PFSK-1 (cell line): ENCODE measurements around the gene SGPL1.
A peak's percentile ranks its signal among the peaks of the same experiment; 100 is the strongest.

Source experiments
- FOXP2 ChIP-seq: optimal IDR thresholded peaks from 2 replicates; pipeline ENCODE3; 2011; ENCODE audit warnings: borderline replicate concordance, control low read depth, inconsistent platforms; ENCODE audit not compliant: insufficient read depth; ENCODE audit errors: extremely low read length, extremely low read depth
- POLR2AphosphoS5 ChIP-seq: IDR thresholded peaks from 2 replicates; pipeline ENCODE4 v1.6.1; 2012; ENCODE audit warnings: low read depth, mild to moderate bottlenecking, control low read depth, low read length, moderate library complexity
- SIN3A ChIP-seq: IDR thresholded peaks from 2 replicates; pipeline ENCODE4 v1.6.1; 2012; ENCODE audit warnings: mild to moderate bottlenecking, low read length, moderate library complexity, borderline replicate concordance; ENCODE audit not compliant: insufficient read depth
- TAF1 ChIP-seq: IDR thresholded peaks from 2 replicates; pipeline ENCODE4 v1.6.1; 2012; ENCODE audit warnings: low read length, control low read depth, borderline replicate concordance; ENCODE audit not compliant: insufficient read depth
- TF ChIP-seq, protein P1 (sequence below), 2 experiments: IDR thresholded peaks; 2 replicates each; pipeline versions ENCODE4 v1.6.1 to v1.8.0; 2011 to 2012; ENCODE audit warnings: low read depth in 2 of 2, low read length in 2 of 2, control low read depth in 1 of 2, inconsistent platforms in 1 of 2, mild to moderate bottlenecking in 1 of 2, moderate library complexity in 1 of 2; ENCODE audit not compliant: insufficient read depth in 1 of 2

SGPL1 gene

DNA sequence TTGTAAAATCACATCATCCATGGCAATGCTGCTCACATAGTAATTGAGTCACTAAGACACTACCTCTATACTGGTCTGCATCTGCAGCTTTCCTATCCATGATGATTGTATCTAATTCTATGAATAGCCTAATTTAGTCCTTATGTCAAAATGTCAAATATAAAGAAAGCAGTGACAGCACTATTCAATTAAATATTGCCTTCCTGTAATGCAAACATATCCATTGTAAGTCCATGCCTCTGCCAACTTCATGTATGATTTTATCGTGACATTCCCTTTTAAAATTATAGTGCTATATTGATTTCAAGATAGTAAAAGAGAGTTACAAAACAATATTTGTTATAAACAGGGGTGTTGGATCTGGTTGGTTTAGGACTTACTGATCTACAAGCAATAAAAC is 4.8 kb upstream of the SGPL1 start:
- TF ChIP-seq POLR2AphosphoS5 (no peak), FOXP2 (no peak), SIN3A (no peak)

DNA sequence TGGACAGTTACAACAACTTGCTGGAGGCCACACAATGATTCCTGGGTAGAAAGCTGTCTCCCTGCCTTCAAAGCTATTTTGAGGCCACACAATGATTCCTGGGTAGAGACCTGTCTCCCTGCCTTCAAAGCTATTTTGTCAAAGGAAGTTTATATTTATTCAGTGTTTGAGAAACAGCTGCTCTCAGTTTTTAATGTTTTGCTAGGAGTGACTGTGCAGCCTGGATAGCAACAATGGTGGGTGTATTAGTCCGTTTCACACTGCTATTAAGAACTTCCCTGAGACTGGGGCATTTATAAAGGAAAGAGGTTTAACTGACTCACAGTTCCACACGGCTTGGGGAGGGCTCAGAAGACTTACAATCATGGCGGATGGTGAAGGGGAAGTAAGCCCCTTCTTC is 3.9 kb upstream of the SGPL1 start:
- TF ChIP-seq, protein P1, sequence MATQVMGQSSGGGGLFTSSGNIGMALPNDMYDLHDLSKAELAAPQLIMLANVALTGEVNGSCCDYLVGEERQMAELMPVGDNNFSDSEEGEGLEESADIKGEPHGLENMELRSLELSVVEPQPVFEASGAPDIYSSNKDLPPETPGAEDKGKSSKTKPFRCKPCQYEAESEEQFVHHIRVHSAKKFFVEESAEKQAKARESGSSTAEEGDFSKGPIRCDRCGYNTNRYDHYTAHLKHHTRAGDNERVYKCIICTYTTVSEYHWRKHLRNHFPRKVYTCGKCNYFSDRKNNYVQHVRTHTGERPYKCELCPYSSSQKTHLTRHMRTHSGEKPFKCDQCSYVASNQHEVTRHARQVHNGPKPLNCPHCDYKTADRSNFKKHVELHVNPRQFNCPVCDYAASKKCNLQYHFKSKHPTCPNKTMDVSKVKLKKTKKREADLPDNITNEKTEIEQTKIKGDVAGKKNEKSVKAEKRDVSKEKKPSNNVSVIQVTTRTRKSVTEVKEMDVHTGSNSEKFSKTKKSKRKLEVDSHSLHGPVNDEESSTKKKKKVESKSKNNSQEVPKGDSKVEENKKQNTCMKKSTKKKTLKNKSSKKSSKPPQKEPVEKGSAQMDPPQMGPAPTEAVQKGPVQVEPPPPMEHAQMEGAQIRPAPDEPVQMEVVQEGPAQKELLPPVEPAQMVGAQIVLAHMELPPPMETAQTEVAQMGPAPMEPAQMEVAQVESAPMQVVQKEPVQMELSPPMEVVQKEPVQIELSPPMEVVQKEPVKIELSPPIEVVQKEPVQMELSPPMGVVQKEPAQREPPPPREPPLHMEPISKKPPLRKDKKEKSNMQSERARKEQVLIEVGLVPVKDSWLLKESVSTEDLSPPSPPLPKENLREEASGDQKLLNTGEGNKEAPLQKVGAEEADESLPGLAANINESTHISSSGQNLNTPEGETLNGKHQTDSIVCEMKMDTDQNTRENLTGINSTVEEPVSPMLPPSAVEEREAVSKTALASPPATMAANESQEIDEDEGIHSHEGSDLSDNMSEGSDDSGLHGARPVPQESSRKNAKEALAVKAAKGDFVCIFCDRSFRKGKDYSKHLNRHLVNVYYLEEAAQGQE (IDR thresholded peaks at IDR 0.05; ENCODE audit: insufficient read depth in 1 of 2, low read depth in 2 of 2, low read length in 2 of 2) = no peak
- TF ChIP-seq POLR2AphosphoS5 = no peak
- TF ChIP-seq FOXP2 = no peak
- no peak for TF ChIP-seq TAF1
- TF ChIP-seq SIN3A = no peak

DNA sequence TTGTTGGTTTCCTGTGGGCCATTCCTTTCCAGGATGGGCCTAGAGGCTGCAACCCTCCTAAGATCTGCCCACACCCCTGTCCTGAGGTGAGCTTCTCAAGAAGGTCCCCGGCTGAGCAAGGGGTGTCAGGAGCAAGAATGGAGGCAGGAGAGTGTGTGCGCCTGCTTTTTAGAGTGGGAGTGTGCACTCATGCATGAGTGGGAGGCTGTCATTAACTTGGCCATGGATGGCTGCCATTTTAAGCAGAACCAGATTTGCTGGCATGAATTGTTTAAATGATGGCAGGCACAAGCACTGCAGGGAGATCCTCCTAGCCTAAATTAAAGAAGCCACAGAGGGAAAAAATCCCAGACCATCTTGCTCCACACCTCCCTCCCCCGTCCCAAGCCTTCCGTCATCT is 2.9 kb upstream of the SGPL1 start:
- TF ChIP-seq SIN3A (no peak), FOXP2 (no peak), POLR2AphosphoS5 (no peak), TAF1 (no peak)
- TF ChIP-seq, protein P1 (IDR thresholded peaks at IDR 0.05; ENCODE audit: insufficient read depth in 1 of 2, low read depth in 2 of 2, low read length in 2 of 2) = no peak

DNA sequence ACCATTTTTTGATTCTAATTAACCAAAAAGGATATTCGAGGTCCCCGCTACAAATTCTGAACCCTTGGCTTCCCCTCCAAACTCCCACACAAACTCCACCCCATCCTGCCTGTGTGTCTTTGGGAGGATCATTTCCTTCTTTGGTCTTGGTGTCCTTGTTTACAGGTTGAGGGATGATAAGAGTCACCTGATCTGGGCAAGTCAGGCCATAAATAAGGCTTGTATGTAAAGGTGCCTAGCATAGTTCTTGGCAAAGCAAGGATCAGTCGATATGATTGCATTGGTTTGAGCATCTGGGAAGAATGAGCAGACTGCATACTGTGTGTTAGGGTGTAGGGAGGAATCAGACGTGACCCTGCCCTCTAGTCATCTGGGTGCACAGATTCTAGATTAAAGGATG is 1.6 kb upstream of the SGPL1 start:
- no peak for TF ChIP-seq POLR2AphosphoS5
- no peak for TF ChIP-seq TAF1
- no peak for TF ChIP-seq SIN3A

DNA sequence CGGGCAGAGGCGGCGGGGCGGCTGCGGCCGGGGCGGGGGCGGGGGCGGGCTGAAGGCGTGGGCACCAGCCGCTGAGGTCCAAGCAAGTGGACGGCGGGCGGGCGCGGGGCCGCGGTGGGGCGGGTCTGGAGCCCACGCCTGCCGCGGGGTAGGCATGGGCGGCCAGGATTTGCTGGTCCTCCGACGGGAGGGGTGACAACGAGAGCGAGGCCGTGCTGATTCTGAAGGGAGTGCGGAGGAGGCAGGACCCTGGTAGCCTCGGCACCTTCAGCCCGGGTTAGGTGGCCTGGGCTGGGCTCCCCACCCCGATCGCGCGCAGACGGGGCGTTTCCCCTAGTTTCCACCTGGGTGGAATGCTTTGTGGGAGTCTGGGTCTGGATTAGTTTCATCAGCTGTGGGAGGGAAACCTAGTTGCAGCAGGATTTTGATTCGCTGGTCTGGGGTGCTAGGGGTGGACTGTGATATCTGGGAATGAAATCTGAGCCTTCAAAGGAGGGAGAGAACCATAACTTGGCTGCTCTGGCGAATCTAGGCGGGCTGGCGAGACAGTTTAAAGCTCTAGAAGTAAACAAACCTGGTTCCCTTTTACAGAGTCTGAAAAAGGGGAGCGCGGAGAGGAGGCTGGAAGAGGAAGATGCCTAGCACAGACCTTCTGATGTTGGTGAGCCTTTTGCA is 609 bp downstream of the SGPL1 start:
- TF ChIP-seq FOXP2 = peak; percentile 33
- no peak for TF ChIP-seq TAF1
- no peak; the same call in 1 of the 2 replicates for TF ChIP-seq POLR2AphosphoS5
- TF ChIP-seq, protein P1 (IDR thresholded peaks at IDR 0.05; ENCODE audit: insufficient read depth in 1 of 2, low read depth in 2 of 2, low read length in 2 of 2) = no peak
- TF ChIP-seq SIN3A = 0 out of 2 replicates have a peak, but pooled peaks have one; percentile 86

DNA sequence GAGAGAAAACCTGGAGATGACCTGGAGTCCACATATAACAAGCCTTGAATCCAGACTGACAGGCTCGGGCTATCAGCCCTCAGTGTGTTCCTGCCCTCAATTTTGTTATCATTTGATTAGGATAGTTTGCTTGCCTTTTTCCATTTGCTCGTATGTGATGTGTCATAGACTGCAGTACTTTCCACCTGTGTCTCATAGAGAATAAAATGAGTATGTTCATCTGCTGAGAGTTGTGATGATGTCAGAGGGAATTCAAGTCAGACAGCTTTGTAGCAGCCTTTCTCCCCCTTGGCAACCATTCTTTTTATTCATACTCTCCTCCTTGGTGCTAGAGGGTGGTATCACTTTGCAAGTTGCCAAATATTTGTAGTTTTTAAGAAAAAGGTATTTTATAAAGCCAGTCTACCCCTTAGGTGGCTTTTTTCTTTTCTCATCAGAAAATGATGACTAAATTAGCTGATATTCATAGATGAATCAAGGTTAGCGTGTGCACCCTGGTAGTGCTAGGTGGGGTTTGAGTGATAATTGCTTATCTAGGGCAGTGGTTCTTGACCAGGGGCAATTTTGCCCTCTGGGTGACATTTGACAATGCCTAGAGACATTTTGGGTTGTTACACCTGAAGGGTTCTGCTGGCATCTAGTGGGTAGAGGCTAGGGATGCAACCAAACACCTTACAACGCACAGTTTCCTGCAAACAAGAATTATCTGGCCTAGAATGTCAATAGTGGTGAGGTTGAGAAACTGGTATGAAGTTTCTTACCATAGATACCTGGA is 5.4 kb downstream of the SGPL1 start:
- no peak for TF ChIP-seq POLR2AphosphoS5
